Transverse colon (tissue), 4 donors: ENCODE results near the gene DCHS2. TPM values are rescaled to one million over a fixed set of nuclear protein-coding genes. Genes with fewer than 3 reads are reported as not detected.

Experiments used
- DNase-seq: peaks from one replicate; pipeline ENCODE4 v3.0.0-alpha.2; 2019
- H3K27ac ChIP-seq, 4 donors: fragments of 200-600 bp; sonication (generic); 2 replicates each; pipeline ENCODE4 v1.5.1; 2016 to 2018; ENCODE audit warnings: inconsistent platforms in 4 of 4
- H3K27me3 ChIP-seq: fragments of 200-600 bp; sonication (generic); 2 replicates; pipeline ENCODE4 v1.5.1; 2017; ENCODE audit warnings: inconsistent platforms
- H3K36me3 ChIP-seq, 4 donors: fragments of 200-600 bp; sonication (generic); 2 replicates each; pipeline ENCODE4 v1.5.1; 2017 to 2019; ENCODE audit warnings: inconsistent platforms in 4 of 4
- H3K4me1 ChIP-seq, 4 donors: fragments of 200-600 bp; sonication (generic); 2 replicates each; pipeline ENCODE4 v1.5.1; 2017 to 2020; ENCODE audit warnings: inconsistent platforms in 4 of 4
- H3K4me3 ChIP-seq, 4 donors: fragments of 200-600 bp; sonication (generic); 1 replicate in 1 of 4; 2 replicates in 3 of 4; pipeline versions ENCODE4 v1.5.1 to v1.6.1; 2017 to 2019; ENCODE audit warnings: inconsistent platforms in 4 of 4
- H3K9me3 ChIP-seq, 2 donors: fragments of 200-600 bp; sonication (generic); 2 replicates each; pipeline ENCODE4 v1.5.1; 2017 to 2019; ENCODE audit warnings: inconsistent platforms in 2 of 2
- EP300 ChIP-seq: sonication (generic); formaldehyde crosslinking; IDR thresholded peaks from one replicate; pipeline ENCODE4 v1.6.1; 2017; ENCODE audit warnings: antibody characterized with exemption, low read depth
- POLR2A ChIP-seq: fragments of 450-650 bp; IDR thresholded peaks from one replicate; pipeline ENCODE4 v1.6.1; 2016; ENCODE audit warnings: antibody characterized with exemption, mild to moderate bottlenecking, moderate library complexity
- POLR2AphosphoS5 ChIP-seq, 3 donors: sonication (generic); formaldehyde crosslinking; IDR thresholded peaks; one replicate each; pipeline ENCODE4 v1.6.1; 2016; ENCODE audit warnings: antibody characterized with exemption in 3 of 3
- WGBS, 2 donors: methylation state at CpG; one replicate each; pipeline ENCODE4 v1.1.5; 2018; ENCODE audit warnings: low coverage in 1 of 2; 5-methylcytosine and 5-hydroxymethylcytosine counted together
- in situ Hi-C, 4 donors: fragments of 200-750 bp; cut with MboI; loops; one replicate each; pipeline versions ENCODE4 v1.15.0 to v1.15.1; 2017; ENCODE audit warnings: low sequenced_read_pairs in 3 of 4, low pct_ligation_motif_present in 1 of 4, low pct_unique_long_range_greater_than_20kb in 1 of 4
- intact Hi-C: fragments of 100-400 bp; cut with DNase I; formaldehyde crosslinking; loops from one replicate; pipeline ENCODE4 v1.15.1; 2023; ENCODE audit warnings: low total_unique reads
- total RNA-seq, 4 donors: library from RNA; depleted of rRNA; stranded (reverse); fragments of >200 nt; gene quantifications; one replicate each; pipeline ENCODE4 v1.1.0, GENCODE V29; 2016
- TF ChIP-seq, protein P1 (sequence below), 5 experiments: fragments of 200-600 bp in 3 of 5; fragments of 450-650 bp in 2 of 5; sonication (generic) in 3 of 5; IDR thresholded peaks; 1 replicate in 2 of 5; 2 replicates in 3 of 5; pipeline ENCODE4 v1.5.1; 2016 to 2017; ENCODE audit warnings: antibody characterized with exemption in 5 of 5, inconsistent platforms in 3 of 5, mild to moderate bottlenecking in 2 of 5, moderate library complexity in 1 of 5

DCHS2 gene
- total RNA-seq, 4 donors from 2014 or later: 0.60 to 20.6 (median 2.9) TPM

DNA sequence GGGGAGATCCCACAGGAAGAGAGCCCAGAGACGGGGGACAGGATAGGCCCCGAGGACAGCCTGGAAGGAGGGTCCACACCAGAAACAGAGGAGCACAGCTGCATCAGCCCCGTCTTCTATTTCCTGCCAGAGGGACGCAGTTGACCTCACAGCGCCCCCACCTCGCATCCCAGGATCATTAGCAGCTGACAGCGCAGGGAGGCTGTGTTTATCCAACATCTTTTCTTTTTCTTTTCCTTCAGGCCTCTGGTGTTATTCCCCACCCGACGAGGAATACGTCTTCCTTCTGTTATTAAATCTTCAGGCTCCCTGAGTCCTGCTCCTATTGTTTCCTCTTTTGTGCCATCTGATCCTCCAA lies 75.4 kb downstream of the DCHS2 start:
- in situ Hi-C loops: no loop called here
- intact Hi-C loops: loop anchor here (5.0 kb wide), 1 partner anchor 76 kb away; the partner anchor contains the start of gene DCHS2
- Histone ChIP-seq H3K36me3 (no peaks in the 10 kb centered on the region), H3K4me1 (peaks cover 0 to 18% (median 8%) of the 10 kb centered on the region in 4 donors), H3K9me3 (no peaks in the 10 kb centered on the region), H3K27me3 (peaks cover 11% of the 10 kb centered on the region), H3K27ac (peak overlapping the region; percentile 68 to 89 (median 80)), H3K4me3 (peak overlapping the region; percentile 26 to 50 (median 30))
- TF ChIP-seq EP300 (no peak), POLR2A (no peak), POLR2AphosphoS5 (IDR thresholded peaks at IDR 0.05) (no peak)
- TF ChIP-seq, protein P1, sequence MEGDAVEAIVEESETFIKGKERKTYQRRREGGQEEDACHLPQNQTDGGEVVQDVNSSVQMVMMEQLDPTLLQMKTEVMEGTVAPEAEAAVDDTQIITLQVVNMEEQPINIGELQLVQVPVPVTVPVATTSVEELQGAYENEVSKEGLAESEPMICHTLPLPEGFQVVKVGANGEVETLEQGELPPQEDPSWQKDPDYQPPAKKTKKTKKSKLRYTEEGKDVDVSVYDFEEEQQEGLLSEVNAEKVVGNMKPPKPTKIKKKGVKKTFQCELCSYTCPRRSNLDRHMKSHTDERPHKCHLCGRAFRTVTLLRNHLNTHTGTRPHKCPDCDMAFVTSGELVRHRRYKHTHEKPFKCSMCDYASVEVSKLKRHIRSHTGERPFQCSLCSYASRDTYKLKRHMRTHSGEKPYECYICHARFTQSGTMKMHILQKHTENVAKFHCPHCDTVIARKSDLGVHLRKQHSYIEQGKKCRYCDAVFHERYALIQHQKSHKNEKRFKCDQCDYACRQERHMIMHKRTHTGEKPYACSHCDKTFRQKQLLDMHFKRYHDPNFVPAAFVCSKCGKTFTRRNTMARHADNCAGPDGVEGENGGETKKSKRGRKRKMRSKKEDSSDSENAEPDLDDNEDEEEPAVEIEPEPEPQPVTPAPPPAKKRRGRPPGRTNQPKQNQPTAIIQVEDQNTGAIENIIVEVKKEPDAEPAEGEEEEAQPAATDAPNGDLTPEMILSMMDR (IDR thresholded peaks at IDR 0.05): no peak
- DNase-seq: peak; percentile 20
- 5% methylated on average over 10 of the region's 10 CpGs for WGBS, 2 donors

GRCh38 chr4:154415313-154415712 lies 76.3 kb downstream of the DCHS2 start:
- Histone ChIP-seq H3K27ac (peak overlapping the region; percentile 68 to 89 (median 80)), H3K36me3 (no peaks in the 10 kb centered on the region), H3K9me3 (no peaks in the 10 kb centered on the region), H3K27me3 (peaks cover 11% of the 10 kb centered on the region), H3K4me3 (no peak overlapping the region), H3K4me1 (peaks cover 0 to 18% (median 8%) of the 10 kb centered on the region in 4 donors)
- TF ChIP-seq POLR2AphosphoS5 (IDR thresholded peaks at IDR 0.05) (no peak), EP300 (no peak), POLR2A (no peak)
- TF ChIP-seq, protein P1 (IDR thresholded peaks at IDR 0.05): no peak
- in situ Hi-C loops (no loop called here), intact Hi-C loops (loop anchor here (5.0 kb wide), 1 partner anchor 77 kb away; the partner anchor contains the start of gene DCHS2)
- 83 to 85% methylated on average over 1 to 4 of the region's 4 CpGs for WGBS, 2 donors
- DNase-seq: no peak

- no peak for DNase-seq
- TF ChIP-seq, protein P1 (IDR thresholded peaks at IDR 0.05): no peak
- TF ChIP-seq POLR2AphosphoS5 (IDR thresholded peaks at IDR 0.05) (no peak), EP300 (no peak), POLR2A (no peak)
- in situ Hi-C loops: no loop called here
- no peak overlapping the region for H3K4me3 ChIP-seq
- peaks cover 11% of the 10 kb centered on the region for H3K27me3 ChIP-seq
- peaks cover 0 to 18% (median 8%) of the 10 kb centered on the region in 4 donors for H3K4me1 ChIP-seq
- H3K9me3 ChIP-seq: no peaks in the 10 kb centered on the region
- peak overlapping the region in 2 of 4 donors; percentile 79 to 89 for H3K27ac ChIP-seq
- H3K36me3 ChIP-seq: no peaks in the 10 kb centered on the region
- WGBS, 2 donors: 96 to 97% methylated on average over 3 of the region's 3 CpGs
- intact Hi-C loops: loop anchor here (5.0 kb wide), 1 partner anchor 78 kb away; the partner anchor contains the start of gene DCHS2
Observed at GRCh38 chr4:154414796-154415195, 76.8 kb downstream of the DCHS2 start.

GRCh38 chr4:154414371-154414770 lies 77.2 kb downstream of the DCHS2 start:
- Histone ChIP-seq H3K9me3 (no peaks in the 10 kb centered on the region), H3K4me3 (no peak overlapping the region), H3K27ac (peak overlapping the region in 2 of 4 donors; percentile 79 to 89), H3K27me3 (peaks cover 11% of the 10 kb centered on the region), H3K4me1 (peaks cover 0 to 18% (median 8%) of the 10 kb centered on the region in 4 donors), H3K36me3 (no peaks in the 10 kb centered on the region)
- DNase-seq: no peak
- TF ChIP-seq, protein P1 (IDR thresholded peaks at IDR 0.05): no peak
- TF ChIP-seq POLR2AphosphoS5 (IDR thresholded peaks at IDR 0.05) (no peak), POLR2A (no peak), EP300 (no peak)
- in situ Hi-C loops: no loop called here
- 67 to 74% methylated on average over 2 of the region's 2 CpGs for WGBS, 2 donors
- intact Hi-C loops: no loop called here
